LNCaP clone FGC (cell line): Measurements from ENCODE around the gene TXNRD2.

Source experiments
- DNase-seq: peaks from one replicate; pipeline ENCODE4 v3.0.0-alpha.2; 2011; ENCODE audit warnings: low read depth
- H3K4me3 ChIP-seq: 2 replicates; pipeline ENCODE4 v1.5.1; 2011; ENCODE audit warnings: mild to moderate bottlenecking, low read depth, low read length, control low read depth
- CTCF ChIP-seq: IDR thresholded peaks from 2 replicates; pipeline ENCODE4 v1.5.1; 2012; ENCODE audit warnings: mild to moderate bottlenecking; ENCODE audit not compliant: control insufficient read depth, insufficient read depth; ENCODE audit errors: extremely low read depth

TXNRD2 gene

GRCh38 chr22:19933341-19934241, 8.0 kb downstream of the TXNRD2 start:
- DNase-seq: no peak
- no peak for TF ChIP-seq CTCF
- no peak overlapping the region for H3K4me3 ChIP-seq

- TF ChIP-seq CTCF: no peak
- H3K4me3 ChIP-seq: no peak overlapping the region
- no peak for DNase-seq
Observed at GRCh38 chr22:19932367-19933206, 9.0 kb downstream of the TXNRD2 start.

- no peak for DNase-seq
- TF ChIP-seq CTCF: no peak
- no peak overlapping the region for H3K4me3 ChIP-seq
Observed at GRCh38 chr22:19931514-19931913, 10.1 kb downstream of the TXNRD2 start.

- H3K4me3 ChIP-seq: no peak overlapping the region
- no peak for TF ChIP-seq CTCF
- no peak for DNase-seq
Observed at GRCh38 chr22:19930551-19931486, 10.8 kb downstream of the TXNRD2 start.

GRCh38 chr22:19929586-19930550, 11.8 kb downstream of the TXNRD2 start:
- no peak for TF ChIP-seq CTCF
- DNase-seq: no peak

GRCh38 chr22:19928207-19928606, 13.4 kb downstream of the TXNRD2 start:
- no peak overlapping the region for H3K4me3 ChIP-seq
- TF ChIP-seq CTCF: no peak
- no peak for DNase-seq

More at GRCh38 chr22:19929586-19930550, 11.8 kb downstream of the TXNRD2 start:
- no peak overlapping the region for H3K4me3 ChIP-seq
